Activated CD4-positive, alpha-beta T cell treated with anti-CD3 and anti-CD28 coated beads for 36 hours (primary cell): ENCODE data around the gene FMNL2. TPM values are rescaled to one million over a fixed set of nuclear protein-coding genes. Genes with fewer than 3 reads are reported as not detected.

Experiments
- ATAC-seq: fragments of 200-7000 bp; cut with Tn5 transposase; one replicate; pipeline ENCODE4 v1.10.0; 2021; ENCODE audit warnings: mild to moderate bottlenecking, moderate library complexity
- CTCF ChIA-PET: fragments of 350-600 bp; sonication (Branson Sonifier 250); formaldehyde crosslinking; loops from one replicate; lab custom pipeline; 2021; ENCODE audit warnings: antibody characterized with exemption; lab: Charles Lee
- POLR2A ChIA-PET: fragments of 350-600 bp; sonication (Branson Sonifier 250); formaldehyde crosslinking; loops from one replicate; lab custom pipeline; 2021; ENCODE audit warnings: antibody characterized with exemption, inconsistent platforms; lab: Charles Lee
- DNase-seq: peaks from one replicate; pipeline ENCODE4 v3.0.0-alpha.2; 2020
- H3K27ac Mint-ChIP-seq: one replicate; pipeline ENCODE4 v1.8.0; 2021; ENCODE audit warnings: mixed read lengths
- H3K27me3 Mint-ChIP-seq: one replicate; pipeline ENCODE4 v1.8.0; 2021; ENCODE audit warnings: mixed read lengths
- H3K36me3 Mint-ChIP-seq: one replicate; pipeline ENCODE4 v1.8.0; 2021; ENCODE audit warnings: low read depth, mixed read lengths
- H3K4me1 Mint-ChIP-seq: one replicate; pipeline ENCODE4 v1.8.0; 2021; ENCODE audit warnings: mixed read lengths
- H3K4me3 Mint-ChIP-seq: one replicate; pipeline ENCODE4 v1.8.0; 2021; ENCODE audit warnings: mild to moderate bottlenecking, moderate library complexity, mixed read lengths
- H3K9me3 Mint-ChIP-seq: one replicate; pipeline ENCODE4 v1.8.0; 2021; ENCODE audit warnings: low read depth, mixed read lengths
- intact Hi-C, 2 experiments: fragments of 100-400 bp; cut with DNase I in 1 of 2; cut with micrococcal nuclease in 1 of 2; formaldehyde crosslinking; loops; one replicate each; pipeline versions ENCODE4 v1.14.2 to v1.15.1; 2022 to 2024; cut with DNase I, micrococcal nuclease
- total RNA-seq, 2 experiments: library from RNA; stranded (reverse); gene quantifications; one replicate each; pipeline ENCODE4 v1.2.3, GENCODE V29; 2021

The FMNL2 gene
- total RNA-seq, 2 experiments from 2014 or later: 3.0 to 3.3 TPM

- ATAC-seq: no peak
- Mint-ChIP-seq H3K9me3 (no peaks in the 10 kb centered on the region), H3K27me3 (peaks cover 26% of the 10 kb centered on the region), H3K4me1 (peaks cover 13% of the 10 kb centered on the region), H3K36me3 (no peaks in the 10 kb centered on the region), H3K27ac (no peak overlapping the region), H3K4me3 (no peak overlapping the region)
- no peak for DNase-seq
- intact Hi-C loops: no loop called here
- POLR2A ChIA-PET: no interaction called here
- CTCF ChIA-PET: interaction anchor here (0.5 kb wide), 1 partner anchor 321 kb away, joined by 3 read pairs; no protein-coding TSS in a partner anchor
Measured at GRCh38 chr2:152395103-152395502, 60.1 kb downstream of the FMNL2 start.

DNA sequence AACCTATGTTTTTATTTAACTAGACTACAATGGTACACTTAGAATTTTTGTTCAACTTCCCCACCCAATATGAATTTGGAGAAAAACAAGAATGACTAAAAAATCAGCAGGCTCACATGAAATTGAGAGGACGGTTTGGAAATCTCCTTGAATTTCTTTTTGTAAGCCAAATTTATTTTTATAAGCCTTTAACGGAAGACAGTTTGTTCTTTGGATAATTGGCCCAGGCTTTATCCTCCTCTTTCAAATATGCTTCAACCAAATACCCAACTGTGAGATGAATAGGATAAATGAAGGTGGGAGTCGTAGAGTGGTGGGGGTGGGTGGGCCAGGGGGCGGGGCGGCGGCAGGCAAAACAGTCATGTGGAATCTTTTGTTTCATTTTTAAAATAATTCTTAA, 60.6 kb downstream of the FMNL2 start:
- ChIA-PET POLR2A (no interaction called here), CTCF (interaction anchor here (0.5 to 0.7 kb wide), 2 partner anchors 25 to 320 kb away, joined by 3 read pairs; no protein-coding TSS in a partner anchor)
- no peak overlapping the region for H3K27ac Mint-ChIP-seq
- no peak overlapping the region for H3K4me3 Mint-ChIP-seq
- peaks cover 13% of the 10 kb centered on the region for H3K4me1 Mint-ChIP-seq
- no peaks in the 10 kb centered on the region for H3K36me3 Mint-ChIP-seq
- H3K9me3 Mint-ChIP-seq: no peaks in the 10 kb centered on the region
- peaks cover 26% of the 10 kb centered on the region for H3K27me3 Mint-ChIP-seq
- DNase-seq (no peak), ATAC-seq (no peak)
- intact Hi-C loops: no loop called here

GRCh38 chr2:152396051-152396511, 61.1 kb downstream of the FMNL2 start:
- intact Hi-C loops: no loop called here

GRCh38 chr2:152396763-152397162, 61.8 kb downstream of the FMNL2 start:
- peaks cover 25% of the 10 kb centered on the region for H3K27me3 Mint-ChIP-seq
- CTCF ChIA-PET: no interaction called here

More at GRCh38 chr2:152396051-152396511, 61.1 kb downstream of the FMNL2 start:
- ChIA-PET POLR2A (no interaction called here), CTCF (interaction anchor here (0.7 kb wide), 1 partner anchor 26 kb away, joined by 3 read pairs; no protein-coding TSS in a partner anchor)
- Mint-ChIP-seq H3K9me3 (no peaks in the 10 kb centered on the region), H3K36me3 (no peaks in the 10 kb centered on the region), H3K4me1 (peaks cover 13% of the 10 kb centered on the region), H3K27me3 (peaks cover 26% of the 10 kb centered on the region), H3K4me3 (no peak overlapping the region), H3K27ac (no peak overlapping the region)
- ATAC-seq: no peak
- no peak for DNase-seq

DNA sequence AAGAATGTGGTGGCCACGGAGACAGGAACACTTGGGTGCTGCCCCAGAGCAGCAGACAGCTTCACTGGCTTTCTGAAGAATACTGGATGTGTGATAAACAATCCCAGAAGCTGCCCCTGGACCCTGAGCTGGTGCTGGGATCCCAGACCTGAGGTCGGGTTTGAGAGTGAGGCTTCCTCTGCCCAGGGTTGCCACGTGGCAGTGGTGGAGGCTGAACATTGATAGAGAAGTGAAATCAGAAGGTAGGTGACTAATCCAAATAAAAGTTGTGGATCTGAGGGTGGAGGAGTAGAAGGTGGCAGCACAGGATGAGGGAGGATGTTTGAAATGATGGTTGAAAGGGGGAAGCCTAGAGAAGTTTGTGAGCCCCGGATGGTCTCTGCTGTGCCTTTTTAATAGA, 64.0 kb downstream of the FMNL2 start:
- H3K27ac Mint-ChIP-seq: no peak overlapping the region
- H3K36me3 Mint-ChIP-seq: no peaks in the 10 kb centered on the region
- H3K9me3 Mint-ChIP-seq: no peaks in the 10 kb centered on the region
- ATAC-seq (no peak), DNase-seq (no peak)
- intact Hi-C loops: no loop called here
- CTCF ChIA-PET: no interaction called here
- H3K4me1 Mint-ChIP-seq: peaks cover 26% of the 10 kb centered on the region
- H3K4me3 Mint-ChIP-seq: no peak overlapping the region
- POLR2A ChIA-PET: no interaction called here
- H3K27me3 Mint-ChIP-seq: peaks cover 23% of the 10 kb centered on the region

More at GRCh38 chr2:152396763-152397162, 61.8 kb downstream of the FMNL2 start:
- POLR2A ChIA-PET: no interaction called here
- intact Hi-C loops: no loop called here
- Mint-ChIP-seq H3K9me3 (no peaks in the 10 kb centered on the region), H3K4me3 (no peak overlapping the region), H3K36me3 (no peaks in the 10 kb centered on the region), H3K27ac (no peak overlapping the region), H3K4me1 (peaks cover 17% of the 10 kb centered on the region)
- ATAC-seq: no peak
- DNase-seq: no peak

DNA sequence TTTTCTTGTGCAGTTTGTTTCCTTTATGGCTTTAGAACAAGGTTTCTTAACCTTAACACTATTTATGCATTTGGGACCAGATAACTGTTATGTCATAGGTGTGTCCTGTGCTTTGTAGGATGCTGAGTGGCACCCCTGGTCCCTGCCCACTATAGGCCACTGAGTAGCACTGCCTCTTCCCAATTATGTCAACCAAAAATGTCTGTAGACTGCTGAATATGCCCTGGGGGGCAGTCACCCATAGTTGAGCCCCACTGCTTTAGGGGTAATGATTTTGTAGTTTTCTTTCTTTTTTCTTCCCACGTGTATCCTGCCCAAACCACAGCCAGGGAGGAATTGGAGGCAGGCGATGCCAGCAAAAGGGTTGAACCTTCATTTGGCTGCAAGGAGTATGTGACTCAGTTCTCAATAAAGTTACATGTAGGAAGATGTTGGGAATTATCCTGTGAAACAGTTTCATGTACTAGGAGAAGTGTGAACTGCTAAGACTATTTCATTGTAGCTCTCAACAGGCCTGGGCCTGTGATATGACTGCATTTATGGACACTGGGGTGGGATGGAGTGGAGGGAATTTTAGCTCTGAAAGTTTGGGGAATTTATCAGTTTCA, 65.7 kb downstream of the FMNL2 start:
- Mint-ChIP-seq H3K27me3 (peaks cover 23% of the 10 kb centered on the region), H3K27ac (no peak overlapping the region), H3K4me3 (no peak overlapping the region), H3K36me3 (no peaks in the 10 kb centered on the region), H3K9me3 (no peaks in the 10 kb centered on the region), H3K4me1 (peaks cover 27% of the 10 kb centered on the region)
- DNase-seq (no peak), ATAC-seq (no peak)
- intact Hi-C loops: loop anchor here in 1 of 2 experiments (5.0 to 10.0 kb wide), 2 partner anchors 172 to 576 kb away; partner anchors contain the start of gene ARL5A
- ChIA-PET POLR2A (no interaction called here), CTCF (no interaction called here)

DNA sequence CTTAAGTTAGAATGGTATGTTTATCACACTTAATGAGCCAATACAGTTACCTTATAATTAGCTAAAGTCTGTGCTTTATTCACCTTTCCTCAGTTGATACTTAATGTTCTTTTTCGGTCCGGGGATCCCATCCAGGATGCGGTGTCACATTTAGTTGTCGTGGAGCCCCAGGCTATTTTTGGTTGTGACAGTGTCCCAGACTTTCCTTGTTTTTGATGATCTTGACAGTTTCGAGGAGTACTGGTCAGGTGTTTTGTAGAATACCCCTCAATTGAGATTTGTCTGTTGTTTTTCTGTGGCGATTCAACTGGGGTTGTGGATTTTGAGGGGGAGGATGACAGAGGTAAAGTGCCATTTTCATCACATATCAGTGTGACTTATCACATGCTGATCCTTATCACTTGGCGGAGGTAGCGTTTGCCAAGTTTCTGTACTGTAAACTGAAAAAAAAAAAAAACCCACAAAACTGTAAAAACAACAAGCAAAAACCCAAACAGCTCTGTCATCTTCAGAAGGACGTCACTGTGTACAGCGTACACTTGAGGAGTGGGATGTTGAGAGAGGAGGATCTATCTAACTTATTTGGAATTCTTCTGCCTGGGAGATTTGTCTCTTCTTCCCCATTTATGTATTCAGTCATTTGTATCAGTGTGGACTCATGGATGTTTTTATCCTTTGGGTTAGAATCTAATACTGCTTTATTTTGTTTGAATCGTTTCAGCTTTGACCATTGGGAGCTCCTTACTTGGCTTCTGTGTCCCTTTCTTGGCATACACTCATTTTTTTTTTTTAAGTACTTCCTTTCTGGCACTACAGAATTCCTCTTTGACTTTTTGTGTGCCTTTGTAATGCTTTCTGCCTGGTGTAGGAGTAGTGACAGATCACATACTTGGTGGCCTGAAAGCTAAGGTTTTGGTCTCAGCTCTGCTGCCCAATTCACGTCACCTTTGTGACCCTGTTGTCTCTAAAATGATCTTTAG, 68.1 kb downstream of the FMNL2 start:
- ChIA-PET CTCF (interaction anchor here (0.8 to 1.3 kb wide), 3 partner anchors 9 to 13 kb away, joined by 3 read pairs; no protein-coding TSS in a partner anchor), POLR2A (interaction anchor here (1.0 kb wide), 1 partner anchor 12 kb away, joined by 9 read pairs; no protein-coding TSS in a partner anchor)
- Mint-ChIP-seq H3K4me1 (peaks cover 46% of the 10 kb centered on the region), H3K36me3 (no peaks in the 10 kb centered on the region), H3K27me3 (peaks cover 17% of the 10 kb centered on the region), H3K9me3 (no peaks in the 10 kb centered on the region), H3K4me3 (peak overlapping the region; percentile 1), H3K27ac (no peak overlapping the region)
- intact Hi-C loops: loop anchor here (1.0 to 10.0 kb wide), 3 partner anchors 12 to 578 kb away; partner anchors contain the start of gene ARL5A (in 1 of the 2)
- peak; percentile 31 for DNase-seq
- ATAC-seq: peak; percentile 64

GRCh38 chr2:152405206-152406118, 70.5 kb downstream of the FMNL2 start:
- ATAC-seq: no peak
- H3K4me1 Mint-ChIP-seq: peaks cover 33% of the 10 kb centered on the region
- POLR2A ChIA-PET: no interaction called here
- no peak overlapping the region for H3K4me3 Mint-ChIP-seq
- no peaks in the 10 kb centered on the region for H3K9me3 Mint-ChIP-seq
- H3K27ac Mint-ChIP-seq: no peak overlapping the region
- CTCF ChIA-PET: interaction anchor here (0.5 to 1.3 kb wide), 3 partner anchors 10 to 304 kb away, joined by 3 to 7 read pairs (median 3); no protein-coding TSS in a partner anchor
- intact Hi-C loops: loop anchor here in 1 of 2 experiments (10.0 kb wide), 1 partner anchor 581 kb away; the partner anchor contains the start of gene ARL5A
- peaks cover 10% of the 10 kb centered on the region for H3K27me3 Mint-ChIP-seq
- no peaks in the 10 kb centered on the region for H3K36me3 Mint-ChIP-seq
- DNase-seq: no peak

DNA sequence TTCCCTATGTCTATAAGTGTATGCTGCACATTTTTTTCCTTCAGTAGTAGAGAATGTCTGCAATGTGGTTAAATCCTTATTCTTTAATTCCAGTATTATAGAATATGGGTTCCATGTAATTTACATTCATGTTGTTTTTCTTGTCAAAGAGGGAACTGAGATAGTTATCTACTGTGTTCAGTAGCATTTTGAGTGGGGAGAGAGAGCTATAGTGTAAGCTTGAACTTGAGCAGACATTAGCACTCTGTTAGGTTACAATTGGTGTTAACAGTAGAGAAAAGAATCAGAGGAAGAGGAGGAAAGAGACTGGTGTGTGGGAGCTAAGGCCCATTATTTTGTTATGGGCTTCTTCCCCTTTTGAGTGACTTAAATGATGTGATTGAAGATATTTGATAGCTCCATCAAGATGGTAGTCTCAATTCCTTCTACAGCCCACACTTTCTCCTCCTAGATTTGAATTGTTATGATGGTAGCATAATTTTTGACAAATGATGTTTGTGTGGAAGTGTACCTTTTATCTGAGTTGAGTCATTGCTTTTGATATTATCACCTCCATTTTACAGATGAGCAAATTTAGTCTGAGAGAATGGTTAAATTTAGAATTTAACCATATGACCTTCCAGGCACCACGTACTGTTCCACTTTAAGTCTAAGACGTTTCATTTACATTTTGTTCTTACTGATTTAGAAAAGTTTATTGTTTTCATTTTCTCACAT, 71.3 kb downstream of the FMNL2 start:
- Mint-ChIP-seq H3K4me1 (peaks cover 33% of the 10 kb centered on the region), H3K27ac (peak overlapping the region; percentile 71), H3K36me3 (no peaks in the 10 kb centered on the region), H3K4me3 (no peak overlapping the region), H3K27me3 (peaks cover 12% of the 10 kb centered on the region), H3K9me3 (no peaks in the 10 kb centered on the region)
- ChIA-PET POLR2A (interaction anchor here (1.3 kb wide), 1 partner anchor 8 kb away, joined by 6 read pairs; no protein-coding TSS in a partner anchor), CTCF (interaction anchor here (0.5 to 1.3 kb wide), 4 partner anchors 9 to 303 kb away, joined by 3 to 7 read pairs (median 3); no protein-coding TSS in a partner anchor)
- DNase-seq (no peak), ATAC-seq (peak; percentile 58)
- intact Hi-C loops: loop anchor here in 1 of 2 experiments (10.0 kb wide), 1 partner anchor 581 kb away; the partner anchor contains the start of gene ARL5A

- Mint-ChIP-seq H3K4me1 (peaks cover 29% of the 10 kb centered on the region), H3K27ac (peak overlapping the region; percentile 7)
- intact Hi-C loops: loop anchor here in 1 of 2 experiments (1.0 to 10.0 kb wide), 2 partner anchors 9 to 582 kb away; partner anchors contain the start of gene ARL5A
Measured at GRCh38 chr2:152406836-152407161, 71.8 kb downstream of the FMNL2 start.

More at GRCh38 chr2:152406836-152407161, 71.8 kb downstream of the FMNL2 start:
- Mint-ChIP-seq H3K4me3 (peak overlapping the region; percentile 24), H3K27me3 (peaks cover 15% of the 10 kb centered on the region), H3K36me3 (no peaks in the 10 kb centered on the region), H3K9me3 (no peaks in the 10 kb centered on the region)
- DNase-seq: no peak
- ChIA-PET POLR2A (interaction anchor here (1.3 kb wide), 1 partner anchor 8 kb away, joined by 6 read pairs; no protein-coding TSS in a partner anchor), CTCF (interaction anchor here (1.0 to 1.3 kb wide), 2 partner anchors 9 to 227 kb away, joined by 3 to 7 read pairs; no protein-coding TSS in a partner anchor)
- ATAC-seq: no peak
